HEK293 (cell line): ENCODE measurements around the gene CA10.

ENCODE experiments used
- CTCF ChIA-PET: fragments of 350-600 bp; formaldehyde crosslinking; extraction: SDS; loops from one replicate; lab custom pipeline; 2021; ENCODE audit warnings: antibody characterized with exemption; lab: Yijun Ruan, JAX
- POLR2A ChIA-PET: fragments of 300-600 bp; formaldehyde crosslinking; extraction: SDS; loops from one replicate; lab custom pipeline; 2020; ENCODE audit warnings: antibody characterized with exemption, inconsistent platforms; lab: Yijun Ruan, JAX
- H3K27ac ChIP-seq: fragments of 200-500 bp; sonication (Bioruptor generic); 2 replicates; pipeline ENCODE4 v1.5.1; 2014; ENCODE audit warnings: low read depth, low read length, control low read depth, inconsistent platforms; ENCODE audit errors: extremely low read depth
- H3K36me3 ChIP-seq, 2 experiments: fragments of 200-500 bp in 1 of 2; sonication (Bioruptor generic) in 1 of 2; 1 replicate in 1 of 2; 2 replicates in 1 of 2; pipeline ENCODE4 v1.5.1; 2014 to 2017; ENCODE audit warnings: inconsistent platforms in 2 of 2, low read length in 2 of 2; ENCODE audit not compliant: control insufficient read depth in 2 of 2, insufficient read depth in 1 of 2
- H3K4me1 ChIP-seq: fragments of 200-500 bp; sonication (Bioruptor generic); 2 replicates; pipeline ENCODE4 v1.5.1; 2014; ENCODE audit warnings: mild to moderate bottlenecking, low read length, inconsistent platforms; ENCODE audit not compliant: control insufficient read depth, insufficient read depth
- H3K4me3 ChIP-seq: 2 replicates; pipeline ENCODE4 v1.5.1; 2011; ENCODE audit warnings: low read depth, mild to moderate bottlenecking, control low read depth, low read length, moderate library complexity
- H3K9me3 ChIP-seq: fragments of 200-500 bp; sonication (Bioruptor generic); 2 replicates; pipeline ENCODE4 v1.5.1; 2014; ENCODE audit warnings: low read depth, low read length, inconsistent platforms; ENCODE audit not compliant: control insufficient read depth, insufficient read depth
- BCL11A ChIP-seq: fragments of 450-650 bp; formaldehyde crosslinking; IDR thresholded peaks from 2 replicates; pipeline ENCODE4 v1.5.1; 2016; ENCODE audit warnings: low read depth, missing biosample characterization, missing genetic modification characterization
- ELK4 ChIP-seq: IDR thresholded peaks from 2 replicates; pipeline ENCODE4 v1.6.1; 2011; ENCODE audit warnings: mild to moderate bottlenecking, low read depth, low read length, borderline replicate concordance
- GFI1B ChIP-seq: fragments of 450-650 bp; formaldehyde crosslinking; IDR thresholded peaks from 2 replicates; pipeline ENCODE4 v1.5.1; 2016; ENCODE audit warnings: missing biosample characterization, missing genetic modification characterization
- HOXA7 ChIP-seq: sonication (generic); formaldehyde crosslinking; IDR thresholded peaks from 2 replicates; pipeline ENCODE4 v1.8.1; 2022; ENCODE audit warnings: missing genetic modification reagents, borderline replicate concordance
- KLF1 ChIP-seq: fragments of 450-650 bp; formaldehyde crosslinking; IDR thresholded peaks from 2 replicates; pipeline ENCODE4 v1.5.1; 2016; ENCODE audit warnings: missing biosample characterization, missing genetic modification characterization
- MYNN ChIP-seq: fragments of 450-650 bp; formaldehyde crosslinking; IDR thresholded peaks from 2 replicates; pipeline ENCODE4 v1.5.1; 2016; ENCODE audit warnings: missing biosample characterization, missing genetic modification characterization, borderline replicate concordance
- PRDM1 ChIP-seq: fragments of 450-650 bp; formaldehyde crosslinking; IDR thresholded peaks from 2 replicates; pipeline ENCODE4; 2016; ENCODE audit warnings: missing biosample characterization, missing genetic modification characterization
- RBAK ChIP-seq: fragments of 450-650 bp; formaldehyde crosslinking; IDR thresholded peaks from 2 replicates; pipeline ENCODE4 v1.5.1; 2016; ENCODE audit warnings: missing biosample characterization, missing genetic modification characterization
- ZNF132 ChIP-seq: fragments of 450-650 bp; formaldehyde crosslinking; IDR thresholded peaks from 2 replicates; pipeline ENCODE4 v1.5.1; 2017; ENCODE audit warnings: missing biosample characterization, missing genetic modification characterization, borderline replicate concordance
- ZNF138 ChIP-seq: fragments of 450-650 bp; formaldehyde crosslinking; IDR thresholded peaks from 2 replicates; pipeline ENCODE4 v1.5.1; 2016; ENCODE audit warnings: missing biosample characterization, missing genetic modification characterization, borderline replicate concordance
- ZNF184 ChIP-seq: fragments of 450-650 bp; IDR thresholded peaks from 2 replicates; pipeline ENCODE4 v1.5.1; 2018; ENCODE audit warnings: missing biosample characterization, mild to moderate bottlenecking, missing genetic modification characterization
- ZNF239 ChIP-seq: fragments of 450-650 bp; formaldehyde crosslinking; IDR thresholded peaks from 2 replicates; pipeline ENCODE4 v1.5.1; 2016; ENCODE audit warnings: missing biosample characterization, missing genetic modification characterization
- ZNF324 ChIP-seq: fragments of 450-650 bp; formaldehyde crosslinking; IDR thresholded peaks from 2 replicates; pipeline ENCODE4 v1.5.1; 2016; ENCODE audit warnings: missing biosample characterization, missing genetic modification characterization
- ZNF335 ChIP-seq: fragments of 450-650 bp; formaldehyde crosslinking; conservative IDR thresholded peaks from 2 replicates; pipeline ENCODE4 v1.5.1; 2016; ENCODE audit warnings: missing biosample characterization, missing genetic modification characterization
- ZNF366 ChIP-seq: fragments of 450-650 bp; formaldehyde crosslinking; conservative IDR thresholded peaks from 2 replicates; pipeline ENCODE4 v1.5.1; 2016; ENCODE audit warnings: missing biosample characterization, missing genetic modification characterization
- ZNF391 ChIP-seq: fragments of 450-650 bp; formaldehyde crosslinking; IDR thresholded peaks from 2 replicates; pipeline ENCODE4 v1.5.1; 2016; ENCODE audit warnings: low read depth, missing biosample characterization, missing genetic modification characterization, borderline replicate concordance
- ZNF394 ChIP-seq: fragments of 450-650 bp; formaldehyde crosslinking; IDR thresholded peaks from 2 replicates; pipeline ENCODE4 v1.5.1; 2016; ENCODE audit warnings: missing biosample characterization, missing genetic modification characterization, mild to moderate bottlenecking, moderate library complexity, borderline replicate concordance
- ZNF433 ChIP-seq: fragments of 450-650 bp; formaldehyde crosslinking; IDR thresholded peaks from 2 replicates; pipeline ENCODE4 v1.5.1; 2016; ENCODE audit warnings: missing biosample characterization, missing genetic modification characterization, low read depth
- ZNF501 ChIP-seq: fragments of 450-650 bp; formaldehyde crosslinking; IDR thresholded peaks from 2 replicates; pipeline ENCODE4 v1.5.1; 2016; ENCODE audit warnings: missing biosample characterization, missing genetic modification characterization
- ZNF514 ChIP-seq: fragments of 450-650 bp; formaldehyde crosslinking; IDR thresholded peaks from 2 replicates; pipeline ENCODE4 v1.5.1; 2016; ENCODE audit warnings: missing biosample characterization, missing genetic modification characterization
- ZNF623 ChIP-seq: fragments of 450-650 bp; formaldehyde crosslinking; IDR thresholded peaks from 2 replicates; pipeline ENCODE4 v1.5.1; 2016; ENCODE audit warnings: missing biosample characterization, missing genetic modification characterization
- ZNF645 ChIP-seq: fragments of 450-650 bp; formaldehyde crosslinking; IDR thresholded peaks from 2 replicates; pipeline ENCODE4; 2016; ENCODE audit warnings: missing biosample characterization, missing genetic modification characterization
- ZNF654 ChIP-seq: fragments of 450-650 bp; formaldehyde crosslinking; IDR thresholded peaks from 2 replicates; pipeline ENCODE4 v1.5.1; 2016; ENCODE audit warnings: low read depth, missing biosample characterization, missing genetic modification characterization
- ZNF791 ChIP-seq: fragments of 450-650 bp; formaldehyde crosslinking; IDR thresholded peaks from 2 replicates; pipeline ENCODE4 v1.5.1; 2016; ENCODE audit warnings: missing biosample characterization, missing genetic modification characterization
- TF ChIP-seq, protein P1 (sequence below): fragments of 450-650 bp; formaldehyde crosslinking; IDR thresholded peaks from 2 replicates; pipeline ENCODE4 v1.5.1; 2016; ENCODE audit warnings: missing biosample characterization, missing genetic modification characterization, low read depth
- TF ChIP-seq, protein P2 (sequence below): fragments of 450-650 bp; formaldehyde crosslinking; IDR thresholded peaks from 2 replicates; pipeline ENCODE4 v1.5.1; 2016; ENCODE audit warnings: missing biosample characterization, missing genetic modification characterization, borderline replicate concordance
- TF ChIP-seq, protein P3 (sequence below): fragments of 450-650 bp; formaldehyde crosslinking; IDR thresholded peaks from 2 replicates; pipeline ENCODE4 v1.5.1; 2016; ENCODE audit warnings: missing biosample characterization, missing genetic modification characterization

Gene CA10

GRCh38 chr17:51850201-51850600, 308.3 kb downstream of the CA10 start:
- Histone ChIP-seq H3K27ac (no peak overlapping the region), H3K36me3 (no peaks in the 10 kb centered on the region), H3K9me3 (no peaks in the 10 kb centered on the region), H3K4me1 (no peaks in the 10 kb centered on the region), H3K4me3 (no peak overlapping the region)
- POLR2A ChIA-PET = no interaction called here
- CTCF ChIA-PET = interaction anchor here (0.5 to 2.9 kb wide), 2 partner anchors 11 to 17 kb away, joined by 4 to 22 read pairs; no protein-coding TSS in a partner anchor
- no peak for TF ChIP-seq MYNN (tag by site-specific recombination)
- TF ChIP-seq ZNF132 (tag by site-specific recombination) = no peak
- no peak for TF ChIP-seq HOXA7 (CRISPR knock-in tag)

GRCh38 chr17:51848451-51848850, 310.1 kb downstream of the CA10 start:
- no peak overlapping the region for H3K27ac ChIP-seq
- H3K36me3 ChIP-seq = no peaks in the 10 kb centered on the region
- CTCF ChIA-PET = no interaction called here
- no peak for TF ChIP-seq ZNF623
- TF ChIP-seq, protein P1, sequence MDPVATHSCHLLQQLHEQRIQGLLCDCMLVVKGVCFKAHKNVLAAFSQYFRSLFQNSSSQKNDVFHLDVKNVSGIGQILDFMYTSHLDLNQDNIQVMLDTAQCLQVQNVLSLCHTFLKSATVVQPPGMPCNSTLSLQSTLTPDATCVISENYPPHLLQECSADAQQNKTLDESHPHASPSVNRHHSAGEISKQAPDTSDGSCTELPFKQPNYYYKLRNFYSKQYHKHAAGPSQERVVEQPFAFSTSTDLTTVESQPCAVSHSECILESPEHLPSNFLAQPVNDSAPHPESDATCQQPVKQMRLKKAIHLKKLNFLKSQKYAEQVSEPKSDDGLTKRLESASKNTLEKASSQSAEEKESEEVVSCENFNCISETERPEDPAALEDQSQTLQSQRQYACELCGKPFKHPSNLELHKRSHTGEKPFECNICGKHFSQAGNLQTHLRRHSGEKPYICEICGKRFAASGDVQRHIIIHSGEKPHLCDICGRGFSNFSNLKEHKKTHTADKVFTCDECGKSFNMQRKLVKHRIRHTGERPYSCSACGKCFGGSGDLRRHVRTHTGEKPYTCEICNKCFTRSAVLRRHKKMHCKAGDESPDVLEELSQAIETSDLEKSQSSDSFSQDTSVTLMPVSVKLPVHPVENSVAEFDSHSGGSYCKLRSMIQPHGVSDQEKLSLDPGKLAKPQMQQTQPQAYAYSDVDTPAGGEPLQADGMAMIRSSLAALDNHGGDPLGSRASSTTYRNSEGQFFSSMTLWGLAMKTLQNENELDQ = no peak
- no peak for TF ChIP-seq RBAK (tag by site-specific recombination)
- no peak for TF ChIP-seq ZNF394 (tag by site-specific recombination)
- TF ChIP-seq PRDM1 = no peak
- no peak for TF ChIP-seq ZNF239 (tag by site-specific recombination)
- no peak for TF ChIP-seq GFI1B (tag by site-specific recombination)
- no peak for TF ChIP-seq ZNF366 (tag by site-specific recombination)
- TF ChIP-seq ZNF501 = no peak
- no peak for TF ChIP-seq ZNF138 (tag by site-specific recombination)
- TF ChIP-seq, all 188 proteins: peak for 0
- H3K4me3 ChIP-seq = no peak overlapping the region
- H3K9me3 ChIP-seq = no peaks in the 10 kb centered on the region
- no peaks in the 10 kb centered on the region for H3K4me1 ChIP-seq
- POLR2A ChIA-PET = no interaction called here

GRCh38 chr17:51846566-51846965, 311.9 kb downstream of the CA10 start:
- TF ChIP-seq ZNF184 (tag by site-specific recombination) (no peak), ZNF514 (tag by site-specific recombination) (no peak), ZNF654 (tag by site-specific recombination) (no peak), BCL11A (no peak), ZNF324 (no peak), ELK4 (no peak), ZNF645 (tag by site-specific recombination) (no peak), ZNF433 (no peak), ZNF791 (no peak), ZNF335 (tag by site-specific recombination) (no peak), ZNF391 (tag by site-specific recombination) (no peak), KLF1 (tag by site-specific recombination) (no peak)
- TF ChIP-seq, protein P2, sequence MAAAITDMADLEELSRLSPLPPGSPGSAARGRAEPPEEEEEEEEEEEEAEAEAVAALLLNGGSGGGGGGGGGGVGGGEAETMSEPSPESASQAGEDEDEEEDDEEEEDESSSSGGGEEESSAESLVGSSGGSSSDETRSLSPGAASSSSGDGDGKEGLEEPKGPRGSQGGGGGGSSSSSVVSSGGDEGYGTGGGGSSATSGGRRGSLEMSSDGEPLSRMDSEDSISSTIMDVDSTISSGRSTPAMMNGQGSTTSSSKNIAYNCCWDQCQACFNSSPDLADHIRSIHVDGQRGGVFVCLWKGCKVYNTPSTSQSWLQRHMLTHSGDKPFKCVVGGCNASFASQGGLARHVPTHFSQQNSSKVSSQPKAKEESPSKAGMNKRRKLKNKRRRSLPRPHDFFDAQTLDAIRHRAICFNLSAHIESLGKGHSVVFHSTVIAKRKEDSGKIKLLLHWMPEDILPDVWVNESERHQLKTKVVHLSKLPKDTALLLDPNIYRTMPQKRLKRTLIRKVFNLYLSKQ = no peak
- TF ChIP-seq, protein P3, sequence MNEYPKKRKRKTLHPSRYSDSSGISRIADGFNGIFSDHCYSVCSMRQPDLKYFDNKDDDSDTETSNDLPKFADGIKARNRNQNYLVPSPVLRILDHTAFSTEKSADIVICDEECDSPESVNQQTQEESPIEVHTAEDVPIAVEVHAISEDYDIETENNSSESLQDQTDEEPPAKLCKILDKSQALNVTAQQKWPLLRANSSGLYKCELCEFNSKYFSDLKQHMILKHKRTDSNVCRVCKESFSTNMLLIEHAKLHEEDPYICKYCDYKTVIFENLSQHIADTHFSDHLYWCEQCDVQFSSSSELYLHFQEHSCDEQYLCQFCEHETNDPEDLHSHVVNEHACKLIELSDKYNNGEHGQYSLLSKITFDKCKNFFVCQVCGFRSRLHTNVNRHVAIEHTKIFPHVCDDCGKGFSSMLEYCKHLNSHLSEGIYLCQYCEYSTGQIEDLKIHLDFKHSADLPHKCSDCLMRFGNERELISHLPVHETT (tag by site-specific recombination) = no peak
- Histone ChIP-seq H3K4me1 (no peaks in the 10 kb centered on the region), H3K27ac (no peak overlapping the region), H3K36me3 (no peaks in the 10 kb centered on the region), H3K4me3 (no peak overlapping the region), H3K9me3 (no peaks in the 10 kb centered on the region)
- ChIA-PET POLR2A (no interaction called here), CTCF (interaction anchor here (1.2 kb wide), 1 partner anchor 14 kb away, joined by 4 read pairs; no protein-coding TSS in a partner anchor)
